HepG2 (cell line): Measurements from ENCODE around the gene EWSR1.

Source experiments
- MYC ChIP-seq: sonication (generic); formaldehyde crosslinking; IDR thresholded peaks from 2 replicates; pipeline ENCODE4 v1.9.0; 2021; ENCODE audit warnings: missing genetic modification reagents, borderline replicate concordance
- ZSCAN5A ChIP-seq: sonication (generic); formaldehyde crosslinking; IDR thresholded peaks from 2 replicates; pipeline ENCODE4 v1.8.0; 2022; ENCODE audit warnings: mild to moderate bottlenecking, missing genetic modification reagents, borderline replicate concordance

- no peak for TF ChIP-seq ZSCAN5A (CRISPR knock-in tag)
- TF ChIP-seq MYC (CRISPR knock-in tag) = no peak
These were observed 41.4 kb downstream of the EWSR1 start for GRCh38 chr22:29309332-29310064.
